GM12878 (cell line): ENCODE data around the gene FTHL17. TPM values are rescaled to one million over a fixed set of nuclear protein-coding genes. Genes with fewer than 3 reads are reported as not detected.

Experiments
- ATAC-seq: fragments of 200-7000 bp; cut with Tn5 transposase; 3 replicates; pipeline ENCODE4 v1.9.1; 2020; ENCODE audit warnings: mild to moderate bottlenecking, moderate library complexity
- BruUV-seq: library from RNA; stranded (reverse); fragments of 400-500 nt; replicated peaks from 2 replicates; lab custom pipeline; 2021; lab: Mats Ljungman, UMichigan
- CTCF ChIA-PET: fragments of 300-600 bp; sonication (Branson Sonifier 250); formaldehyde crosslinking; extraction: SDS; loops from one replicate; lab custom pipeline; 2021; ENCODE audit warnings: inconsistent platforms; lab: Yijun Ruan, JAX
- POLR2A ChIA-PET: fragments of 350-600 bp; formaldehyde crosslinking; extraction: SDS; loops from one replicate; lab custom pipeline; 2021; ENCODE audit warnings: inconsistent platforms; lab: Charles Lee
- RAD21 ChIA-PET: fragments of 300-600 bp; sonication (Branson Sonifier 250); formaldehyde crosslinking; loops from one replicate; lab custom pipeline; 2023; ENCODE audit warnings: antibody characterized with exemption; ENCODE audit not compliant: unreplicated experiment; lab: Charles Lee
- SMC1A ChIA-PET: fragments of 300-600 bp; sonication (Branson Sonifier 250); formaldehyde crosslinking; loops from one replicate; lab custom pipeline; 2023; ENCODE audit not compliant: unreplicated experiment, uncharacterized antibody; lab: Charles Lee
- DNase-seq: peaks from one replicate; pipeline ENCODE4 v3.0.0-alpha.2; 2011; ENCODE audit warnings: low read depth, low spot score
- FAIRE-seq: peaks from 3 replicates; lab custom pipeline; 2011; peaks lifted over from hg19 to GRCh38; lab: Jason Lieb, UNC
- H2AFZ ChIP-seq: 2 replicates; pipeline ENCODE4 v1.6.0; 2011; ENCODE audit warnings: low read depth, low read length, control low read depth; ENCODE audit not compliant: control insufficient read depth
- H3K27ac ChIP-seq: 2 replicates; pipeline ENCODE4 v1.5.1; 2011; ENCODE audit warnings: control low read depth; ENCODE audit not compliant: control insufficient read depth, insufficient read depth
- H3K27me3 ChIP-seq, 2 experiments: replicated peaks in 1 of 2; 2 replicates each; pipeline versions ENCODE4 v1.6.0 to v1.6.1; 2011; ENCODE audit warnings: low read length in 1 of 2; ENCODE audit not compliant: control insufficient read depth in 2 of 2, insufficient read depth in 2 of 2
- H3K36me3 ChIP-seq, 2 experiments: 2 replicates each; pipeline ENCODE4 v1.5.1; 2011; ENCODE audit warnings: low read length in 1 of 2; ENCODE audit not compliant: control insufficient read depth in 2 of 2, insufficient read depth in 2 of 2
- H3K4me1 ChIP-seq: 2 replicates; pipeline ENCODE4 v1.6.1; 2011; ENCODE audit warnings: mild to moderate bottlenecking, low read length, moderate library complexity, mixed read lengths; ENCODE audit not compliant: control insufficient read depth, insufficient read depth
- H3K4me2 ChIP-seq: 2 replicates; pipeline ENCODE4 v1.6.0; 2011; ENCODE audit warnings: control low read depth; ENCODE audit not compliant: control insufficient read depth, insufficient read depth
- H3K4me3 ChIP-seq: fragments of 200-600 bp; sonication (generic); 2 replicates; pipeline ENCODE4 v1.5.1; 2016
- H3K79me2 ChIP-seq: 2 replicates; pipeline ENCODE4 v1.6.0; 2011; ENCODE audit warnings: low read length; ENCODE audit not compliant: control insufficient read depth, insufficient read depth
- H3K9ac ChIP-seq: 2 replicates; pipeline ENCODE4 v1.8.0; 2011; ENCODE audit warnings: low read length, control low read depth, mixed read lengths; ENCODE audit not compliant: control insufficient read depth, insufficient read depth
- H3K9me3 ChIP-seq: replicated peaks from 3 replicates; pipeline ENCODE4 v1.5.1; 2011; ENCODE audit warnings: mild to moderate bottlenecking, low read length; ENCODE audit not compliant: control insufficient read depth, insufficient read depth
- H4K20me1 ChIP-seq: 2 replicates; pipeline ENCODE4 v1.6.0; 2011; ENCODE audit not compliant: control insufficient read depth, insufficient read depth
- CHD4 ChIP-seq: fragments of 200-600 bp; sonication (generic); IDR thresholded peaks from 2 replicates; pipeline ENCODE4 v1.6.1; 2016; ENCODE audit warnings: mild to moderate bottlenecking
- E2F4 ChIP-seq: IDR thresholded peaks from 2 replicates; pipeline ENCODE4 v1.6.1; 2012; ENCODE audit warnings: low read depth, low read length, improper control_type of control experiment
- FOXK2 ChIP-seq: fragments of 450-650 bp; IDR thresholded peaks from 2 replicates; pipeline ENCODE4 v1.6.1; 2017; ENCODE audit warnings: mild to moderate bottlenecking, moderate library complexity
- HDGF ChIP-seq: fragments of 450-650 bp; IDR thresholded peaks from 2 replicates; pipeline ENCODE4 v1.6.1; 2016; ENCODE audit warnings: antibody characterized with exemption
- PBX3 ChIP-seq: IDR thresholded peaks from 2 replicates; pipeline ENCODE4 v1.6.1; 2011; ENCODE audit warnings: mild to moderate bottlenecking, low read depth, low read length, moderate library complexity; ENCODE audit not compliant: insufficient replicate concordance
- RBBP5 ChIP-seq: fragments of 200-600 bp; sonication (generic); conservative IDR thresholded peaks from 2 replicates; pipeline ENCODE4 v1.6.1; 2016
- ZBTB33 ChIP-seq: fragments of 450-650 bp; IDR thresholded peaks from 2 replicates; pipeline ENCODE4 v1.6.1; 2017; ENCODE audit warnings: mild to moderate bottlenecking
- WGBS: methylation state at CpG from one replicate; pipeline ENCODE4 v1.1.6; 2016; ENCODE audit warnings: low lambda C conversion rate; ENCODE audit not compliant: insufficient replicate concordance, insufficient coverage; ENCODE audit errors: missing lambda C conversion rate; 5-methylcytosine and 5-hydroxymethylcytosine counted together
- in situ Hi-C: fragments of 300-500 bp; cut with MboI; formaldehyde crosslinking; loops from 9 replicates; pipeline ENCODE4 v1.14.3; 2018; ENCODE audit warnings: mixed read lengths
- intact Hi-C: fragments of 100-400 bp; cut with micrococcal nuclease; formaldehyde crosslinking; loops from one replicate; pipeline ENCODE4 v1.14.2; 2022; ENCODE audit not compliant: unreplicated experiment
- polyA plus RNA-seq, 11 experiments: library from polyadenylated mRNA; depleted of rRNA in 4 of 11; unstranded in 6 of 11; stranded (reverse) in 5 of 11; fragments of >200 nt; fragmentation: Nextera tagmentation in 4 of 11; fragmentation: Illumina TruSeq in 1 of 11; extraction: Ambion mirVana in 4 of 11; extraction: Trizol in 1 of 11; gene quantifications; 1 replicate in 1 of 11; 2 replicates in 10 of 11; pipeline versions ENCODE4 v1.2.1 to v1.2.3, GENCODE V29; 2011 to 2016; ENCODE audit warnings: inconsistent platforms in 2 of 11, missing spikeins in 2 of 11, low read depth in 1 of 11
- total RNA-seq, 4 experiments: library from RNA; depleted of rRNA in 3 of 4; stranded (reverse); fragments of >200 nt in 3 of 4; fragmentation: Illumina TruSeq in 1 of 4; extraction: Trizol in 1 of 4; gene quantifications; 2 replicates each; pipeline versions ENCODE4 v1.2.1 to v1.2.3, GENCODE V29; 2013 to 2021
- TF ChIP-seq, protein P1 (sequence below): fragments of 450-650 bp; IDR thresholded peaks from 2 replicates; pipeline ENCODE4 v1.6.1; 2014; ENCODE audit warnings: mild to moderate bottlenecking

The FTHL17 gene
- total and polyA plus RNA-seq, 10 of the 15 experiments (the other 5 are each of a cell fraction or from before 2014, with no cell fraction given), result not detected

- Histone ChIP-seq H2AFZ (no peak overlapping the region), H3K4me1 (no peaks in the 10 kb centered on the region), H4K20me1 (no peaks in the 10 kb centered on the region), H3K4me3 (no peak overlapping the region), H3K36me3 (no peaks in the 10 kb centered on the region), H3K9ac (no peak overlapping the region), H3K4me2 (no peak overlapping the region), H3K79me2 (no peaks in the 10 kb centered on the region), H3K27me3 (no peaks in the 10 kb centered on the region), H3K9me3 (no peaks in the 10 kb centered on the region), H3K27ac (no peak overlapping the region)
- ChIA-PET SMC1A (no interaction called here), POLR2A (no interaction called here), RAD21 (no interaction called here), CTCF (no interaction called here)
- FAIRE-seq, result no peak
- WGBS, result 63% methylated on average over 3 of the region's 3 CpGs
- DNase-seq, result no peak
- intact Hi-C loops, result no loop called here
- no TSS peak for BruUV-seq
- no peak for TF ChIP-seq CHD4
- TF ChIP-seq, protein P1, sequence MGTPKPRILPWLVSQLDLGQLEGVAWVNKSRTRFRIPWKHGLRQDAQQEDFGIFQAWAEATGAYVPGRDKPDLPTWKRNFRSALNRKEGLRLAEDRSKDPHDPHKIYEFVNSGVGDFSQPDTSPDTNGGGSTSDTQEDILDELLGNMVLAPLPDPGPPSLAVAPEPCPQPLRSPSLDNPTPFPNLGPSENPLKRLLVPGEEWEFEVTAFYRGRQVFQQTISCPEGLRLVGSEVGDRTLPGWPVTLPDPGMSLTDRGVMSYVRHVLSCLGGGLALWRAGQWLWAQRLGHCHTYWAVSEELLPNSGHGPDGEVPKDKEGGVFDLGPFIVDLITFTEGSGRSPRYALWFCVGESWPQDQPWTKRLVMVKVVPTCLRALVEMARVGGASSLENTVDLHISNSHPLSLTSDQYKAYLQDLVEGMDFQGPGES, result no peak
- TF ChIP-seq PBX3, result no peak
- TF ChIP-seq ZBTB33, result no peak
- TF ChIP-seq E2F4, result no peak
- no peak for TF ChIP-seq RBBP5
- no peak for TF ChIP-seq FOXK2
- no peak for TF ChIP-seq HDGF
- no peak for ATAC-seq
- in situ Hi-C loops, result no loop called here
These were observed 18.2 kb downstream of the FTHL17 start for GRCh38 chrX:31053621-31054020.
